HFF-Myc (cell line): Measurements from ENCODE around the gene MAZ.
A peak's percentile ranks its signal among the peaks of the same experiment; 100 is the strongest.
"Not testable (repeated sequence)": the region's sequence is repeated elsewhere in the genome, so short reads cannot be mapped to it uniquely, and the experiment has no call there.

Experiments
- DNase-seq: peaks from one replicate; pipeline ENCODE4 v3.0.0-alpha.2; 2011; ENCODE audit warnings: low read depth; ENCODE audit errors: extremely low read depth
- H3K4me3 ChIP-seq: replicated peaks from 2 replicates; pipeline ENCODE4 v1.5.1; 2011; ENCODE audit warnings: low read depth, mild to moderate bottlenecking, control low read depth, low read length
- TF ChIP-seq, protein P1 (sequence below): IDR thresholded peaks from 2 replicates; pipeline ENCODE4 v1.5.1; 2012; ENCODE audit warnings: mild to moderate bottlenecking, low read depth, low read length, control low read depth; ENCODE audit errors: missing control alignments

The MAZ gene

DNA sequence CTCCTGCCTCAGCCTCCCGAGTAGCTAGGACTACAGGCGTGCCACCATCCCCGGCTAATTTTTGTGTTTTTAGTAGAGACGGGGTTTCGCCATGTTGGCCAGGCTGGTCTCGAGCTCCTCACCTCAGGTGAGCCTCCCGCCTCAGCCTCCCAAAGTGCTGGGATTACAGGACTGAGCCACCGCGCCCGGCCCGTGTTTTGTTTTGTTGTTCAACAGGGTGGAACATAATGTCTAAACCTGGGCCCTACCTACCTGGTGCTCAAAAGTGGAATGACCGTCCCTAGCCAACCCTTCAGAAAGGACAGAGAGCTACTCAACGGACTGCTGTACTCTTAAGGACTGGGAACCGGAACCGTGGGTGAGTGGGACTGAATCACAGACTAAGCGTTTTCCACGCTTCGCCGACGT is 16.6 kb upstream of the MAZ start:
- TF ChIP-seq, protein P1, sequence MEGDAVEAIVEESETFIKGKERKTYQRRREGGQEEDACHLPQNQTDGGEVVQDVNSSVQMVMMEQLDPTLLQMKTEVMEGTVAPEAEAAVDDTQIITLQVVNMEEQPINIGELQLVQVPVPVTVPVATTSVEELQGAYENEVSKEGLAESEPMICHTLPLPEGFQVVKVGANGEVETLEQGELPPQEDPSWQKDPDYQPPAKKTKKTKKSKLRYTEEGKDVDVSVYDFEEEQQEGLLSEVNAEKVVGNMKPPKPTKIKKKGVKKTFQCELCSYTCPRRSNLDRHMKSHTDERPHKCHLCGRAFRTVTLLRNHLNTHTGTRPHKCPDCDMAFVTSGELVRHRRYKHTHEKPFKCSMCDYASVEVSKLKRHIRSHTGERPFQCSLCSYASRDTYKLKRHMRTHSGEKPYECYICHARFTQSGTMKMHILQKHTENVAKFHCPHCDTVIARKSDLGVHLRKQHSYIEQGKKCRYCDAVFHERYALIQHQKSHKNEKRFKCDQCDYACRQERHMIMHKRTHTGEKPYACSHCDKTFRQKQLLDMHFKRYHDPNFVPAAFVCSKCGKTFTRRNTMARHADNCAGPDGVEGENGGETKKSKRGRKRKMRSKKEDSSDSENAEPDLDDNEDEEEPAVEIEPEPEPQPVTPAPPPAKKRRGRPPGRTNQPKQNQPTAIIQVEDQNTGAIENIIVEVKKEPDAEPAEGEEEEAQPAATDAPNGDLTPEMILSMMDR, result no peak
- H3K4me3 ChIP-seq, result peak overlapping the region; percentile 80
- no peak for DNase-seq

DNA sequence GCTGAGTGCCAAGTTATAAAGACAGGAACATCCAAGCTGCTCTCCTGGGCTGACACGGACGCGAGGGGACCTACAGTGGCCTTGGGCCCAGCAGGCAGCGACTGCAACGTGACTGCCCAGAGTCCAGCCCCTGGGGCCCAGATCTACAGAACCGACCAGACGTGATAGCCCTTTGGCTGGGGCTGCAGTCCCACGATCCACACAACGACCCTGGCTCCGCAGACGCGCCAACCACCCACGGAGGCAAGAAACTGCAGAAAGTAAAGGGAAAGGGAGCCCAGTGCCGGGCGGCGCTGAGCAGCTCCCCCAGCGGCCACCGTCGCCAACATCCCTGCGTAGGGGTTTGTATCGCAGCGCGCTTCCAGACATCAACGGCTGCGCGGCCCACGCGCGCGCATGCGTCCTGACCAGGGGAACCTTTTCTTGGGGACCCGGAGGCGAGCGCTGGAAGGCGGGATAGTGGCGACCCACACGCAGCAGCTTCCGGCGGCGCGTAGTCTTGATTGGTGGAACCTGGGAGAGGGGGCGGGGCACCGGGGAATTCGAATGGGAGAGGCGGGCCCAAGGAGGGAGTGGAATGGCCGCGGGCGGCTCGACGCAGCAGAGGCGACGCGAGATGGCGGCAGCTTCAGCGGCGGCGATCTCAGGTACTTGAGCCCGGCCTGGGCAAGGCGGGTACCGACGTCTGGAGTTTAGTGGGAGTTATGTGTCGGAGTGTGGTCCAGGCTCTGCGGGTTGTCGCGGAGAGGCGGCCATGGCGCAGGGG is 16.0 kb upstream of the MAZ start, which contains the start of gene KIF22:
KIF22 (plus strand) TSS at position 569 of the 766 bp plus-strand sequence; CDS start at position 578, 9 bp downstream.
- TF ChIP-seq, protein P1, result peak; percentile 68
- H3K4me3 ChIP-seq, result peak within 1 kb of the TSS; percentile 80
- DNase-seq, result peak; percentile 94

DNA sequence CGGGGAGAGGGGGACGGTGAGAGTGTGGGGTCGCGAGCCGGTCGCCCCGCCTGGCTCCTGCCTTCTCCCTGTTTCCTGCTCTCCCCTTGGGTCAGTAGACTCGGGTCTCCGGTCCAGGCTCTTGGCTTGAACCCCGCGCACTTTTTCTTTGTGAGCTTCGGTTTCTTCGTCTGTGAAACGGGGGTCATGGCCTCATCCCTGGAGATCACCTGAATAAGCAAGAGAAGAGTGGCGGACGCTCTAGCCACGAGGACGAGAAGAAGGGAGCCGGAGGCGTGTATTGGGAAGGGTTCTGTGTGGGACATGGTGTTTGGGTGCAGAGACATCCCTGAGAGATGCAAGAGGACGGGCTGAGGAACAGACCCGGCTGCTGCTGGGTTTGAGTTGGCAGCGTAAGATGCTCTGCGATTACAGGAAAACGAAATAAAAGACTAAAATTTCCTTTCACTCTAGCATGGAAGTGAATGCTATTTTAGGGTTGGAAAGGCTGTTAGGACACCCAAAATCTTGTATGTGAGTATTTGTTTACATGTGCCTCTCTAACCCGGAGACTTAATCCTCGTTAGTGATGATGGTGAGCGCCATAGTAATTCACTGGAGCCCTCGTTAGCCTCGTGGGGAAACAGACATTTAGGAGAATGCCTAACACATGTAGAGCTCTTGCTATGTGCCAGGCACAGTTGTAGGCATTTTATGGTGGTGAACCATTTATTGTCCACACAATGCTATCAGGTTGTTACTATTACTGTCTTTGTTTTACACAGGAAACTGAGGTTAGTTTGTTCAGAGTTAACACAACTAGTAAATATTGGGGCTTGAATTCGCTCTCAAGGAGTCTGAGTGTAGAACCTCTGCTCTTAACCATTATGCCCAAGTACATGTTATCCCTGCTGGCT is 15.1 kb upstream of the MAZ start:
- TF ChIP-seq, protein P1, result no peak
- H3K4me3 ChIP-seq, result peak overlapping the region; percentile 80
- no peak for DNase-seq

DNA sequence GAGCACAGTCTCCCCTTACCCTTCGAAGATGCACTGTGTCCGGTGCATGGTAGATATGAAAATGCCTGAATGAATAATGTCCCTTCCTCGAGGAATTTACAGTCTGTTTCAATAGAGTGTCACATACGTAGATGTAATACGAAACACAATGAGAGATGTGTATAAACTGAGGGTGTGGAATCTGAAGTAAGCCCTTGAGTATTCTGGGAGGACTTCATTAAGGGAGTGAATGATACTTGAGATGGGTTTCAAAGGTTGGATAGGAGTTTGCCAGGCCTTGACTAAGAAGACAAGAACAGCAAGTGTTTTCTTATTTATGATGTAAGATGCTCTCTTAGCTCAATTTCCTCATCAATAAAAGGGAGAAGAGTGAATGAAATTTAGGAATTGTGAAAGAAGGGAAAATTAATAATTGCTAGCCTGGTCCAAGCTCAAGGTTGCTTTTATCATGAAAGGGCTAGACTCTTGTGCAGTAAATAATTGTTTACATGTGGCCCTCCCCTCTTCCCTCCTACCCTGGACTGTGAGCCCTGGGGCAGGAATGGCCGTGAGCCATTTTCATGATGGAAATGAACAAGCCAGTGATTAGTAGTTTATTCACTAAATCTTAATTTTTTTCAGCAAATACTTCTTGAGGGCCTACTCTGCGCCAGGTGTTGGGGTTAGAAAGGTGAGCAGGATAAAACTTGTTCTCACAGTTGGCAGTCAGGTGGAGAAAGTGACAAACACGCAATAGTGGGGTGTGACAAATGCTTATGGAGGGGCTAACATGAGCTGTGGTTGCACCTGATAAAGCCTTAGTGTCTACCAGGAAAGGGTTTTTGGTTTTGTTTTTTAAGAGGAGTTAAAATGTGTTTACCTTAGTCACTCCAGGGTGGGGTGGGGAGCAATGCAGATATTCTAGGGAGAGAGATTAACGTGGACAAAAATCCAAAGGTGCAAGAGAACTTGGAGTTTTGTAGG is 14.2 kb upstream of the MAZ start:
- H3K4me3 ChIP-seq, result peak overlapping the region; percentile 80
- no peak for DNase-seq
- TF ChIP-seq, protein P1, result no peak

DNA sequence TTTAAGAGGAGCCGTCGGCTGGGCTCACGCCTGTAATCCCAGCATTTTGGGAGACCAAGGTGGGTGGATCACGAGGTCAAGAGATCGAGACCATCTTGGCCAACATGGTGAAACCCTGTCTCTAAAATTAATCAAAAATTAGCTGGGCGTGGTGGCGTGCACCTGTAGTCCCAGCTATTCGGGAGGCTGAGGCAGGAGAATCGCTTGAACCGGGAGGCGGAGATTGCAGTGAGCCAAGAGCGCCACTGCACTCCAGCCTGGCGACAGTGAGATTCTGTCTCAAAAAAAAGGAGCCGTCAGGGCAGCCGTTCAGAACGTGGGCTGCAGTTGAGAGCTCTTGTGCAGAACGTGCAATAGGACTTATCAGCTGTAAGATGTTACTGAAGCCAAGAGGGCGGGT is 13.2 kb upstream of the MAZ start:
- DNase-seq, H3K4me3 ChIP-seq: not testable (repeated sequence)

DNA sequence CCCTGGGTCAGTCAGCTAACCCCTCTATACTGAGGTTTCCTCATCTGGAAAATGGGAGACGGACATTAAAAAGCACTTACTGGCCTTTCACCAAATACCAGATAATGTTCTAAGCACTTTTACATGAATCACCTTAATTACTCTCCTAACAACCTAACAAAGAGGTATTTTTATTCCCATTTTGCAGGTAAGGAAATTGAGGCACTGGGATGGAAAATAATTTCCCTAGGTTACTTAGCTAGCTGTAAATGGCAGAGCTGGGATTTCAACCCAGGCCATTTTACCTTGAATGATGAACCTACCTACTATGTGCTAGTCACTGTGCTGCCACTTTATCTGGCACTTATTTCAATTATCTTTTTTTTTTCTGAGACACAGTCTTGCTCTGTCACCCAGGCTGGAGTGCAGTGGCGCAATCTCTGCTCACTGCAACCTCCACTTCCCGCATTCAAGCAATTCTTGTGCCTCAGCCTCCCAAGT is 12.1 kb upstream of the MAZ start:
- no peak overlapping the region for H3K4me3 ChIP-seq
- TF ChIP-seq, protein P1, result no peak
- DNase-seq, result no peak
